ACHN (cell line): Measurements from ENCODE around the gene E2F1.

Experiments
- DNase-seq: peaks from one replicate; pipeline ENCODE4 v3.0.0-alpha.2; 2015
- in situ Hi-C: cut with HindIII; loops from 2 replicates; pipeline ENCODE4 v1.10.0; 2017; ENCODE audit warnings: low sequenced_read_pairs, low pct_ligation_motif_present, low pct_unique_long_range_greater_than_20kb

The E2F1 gene

GRCh38 chr20:33689973-33690372 is 3.8 kb upstream of the E2F1 start:
- in situ Hi-C loops, result no loop called here
- DNase-seq, result peak; percentile 44

- no peak for DNase-seq
- in situ Hi-C loops, result no loop called here
These were observed 3.3 kb upstream of the E2F1 start for GRCh38 chr20:33689493-33689892.

GRCh38 chr20:33688938-33689424 is 2.8 kb upstream of the E2F1 start:
- no peak for DNase-seq

GRCh38 chr20:33687993-33688937 is 2.1 kb upstream of the E2F1 start:
- no peak for DNase-seq
- in situ Hi-C loops, result no loop called here

More at GRCh38 chr20:33688938-33689424, 2.8 kb upstream of the E2F1 start:
- in situ Hi-C loops, result no loop called here

- DNase-seq, result no peak
- in situ Hi-C loops, result no loop called here
These were observed 1.3 kb upstream of the E2F1 start for GRCh38 chr20:33687370-33687915.

GRCh38 chr20:33686984-33687366 is 790 bp upstream of the E2F1 start:
- no peak for DNase-seq
- in situ Hi-C loops, result no loop called here

- DNase-seq, result peak; percentile 26
- in situ Hi-C loops, result no loop called here
These were observed 671 bp downstream of the E2F1 start for GRCh38 chr20:33685328-33686099.

GRCh38 chr20:33684533-33685327 is 1.5 kb downstream of the E2F1 start:
- in situ Hi-C loops, result no loop called here

GRCh38 chr20:33681728-33682353 is 4.3 kb downstream of the E2F1 start:
- no peak for DNase-seq
- in situ Hi-C loops, result no loop called here

More at GRCh38 chr20:33684533-33685327, 1.5 kb downstream of the E2F1 start:
- DNase-seq, result no peak

GRCh38 chr20:33681288-33681687 is 4.9 kb downstream of the E2F1 start:
- no peak for DNase-seq
- in situ Hi-C loops, result no loop called here

- no peak for DNase-seq
- in situ Hi-C loops, result no loop called here
These were observed 5.5 kb downstream of the E2F1 start for GRCh38 chr20:33680686-33681085.

GRCh38 chr20:33679758-33680485 is 6.3 kb downstream of the E2F1 start:
- in situ Hi-C loops, result no loop called here
- no peak for DNase-seq

GRCh38 chr20:33677991-33678702 is 8.0 kb downstream of the E2F1 start:
- no peak for DNase-seq
- in situ Hi-C loops, result no loop called here

GRCh38 chr20:33676652-33677645 is 9.2 kb downstream of the E2F1 start:
- in situ Hi-C loops, result no loop called here

GRCh38 chr20:33676121-33676520 is 10.1 kb downstream of the E2F1 start:
- in situ Hi-C loops, result no loop called here
- no peak for DNase-seq

More at GRCh38 chr20:33676652-33677645, 9.2 kb downstream of the E2F1 start:
- no peak for DNase-seq
